ENCODE measurements around the gene HCCS.
A peak's percentile ranks its signal among the peaks of the same experiment; 100 is the strongest.
"Not testable (repeated sequence)": the region's sequence is repeated elsewhere in the genome, so short reads cannot be mapped to it uniquely, and the experiment has no call there.

HCCS gene

DNA sequence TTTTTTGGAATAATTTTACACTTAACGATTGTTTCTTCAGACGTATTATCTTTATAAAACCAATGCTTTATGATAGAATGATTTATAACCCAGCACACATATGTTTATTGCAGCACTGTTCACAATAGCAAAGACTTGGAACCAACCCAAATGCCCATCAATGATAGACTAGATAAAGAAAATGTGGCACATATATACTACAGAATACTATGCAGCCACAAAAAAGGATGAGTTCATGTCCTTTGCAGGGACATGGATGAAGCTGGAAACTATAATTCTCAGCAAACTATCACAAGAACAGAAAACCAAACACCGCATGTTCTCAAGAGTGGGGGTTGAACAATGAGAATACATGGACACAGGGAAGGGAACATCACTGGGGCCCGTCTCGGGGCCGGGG lies 12.0 kb downstream of the HCCS start:
- DNase-seq (ENCODE audit: low spot score) = not testable (repeated sequence)

DNA sequence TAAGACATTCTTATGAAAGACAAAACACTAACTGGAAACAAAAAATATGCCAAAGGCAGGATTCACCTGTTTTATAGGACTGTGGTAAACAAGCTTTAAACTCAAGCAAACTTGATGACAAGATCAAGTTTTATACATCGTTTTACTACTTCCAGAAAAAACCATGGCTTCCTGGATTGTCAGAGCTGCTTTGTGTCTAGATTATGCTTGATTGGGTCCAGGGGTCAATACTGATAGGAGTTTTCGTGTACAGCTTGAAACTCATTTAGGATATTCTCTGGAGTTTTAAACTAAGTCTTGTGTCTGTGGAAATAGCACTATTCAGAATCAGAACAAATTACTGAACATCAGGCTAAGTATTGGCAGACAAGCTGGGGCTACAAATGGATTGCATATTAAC lies 13.0 kb downstream of the HCCS start:
- DNase-seq (ENCODE audit: low spot score) = no peak

DNA sequence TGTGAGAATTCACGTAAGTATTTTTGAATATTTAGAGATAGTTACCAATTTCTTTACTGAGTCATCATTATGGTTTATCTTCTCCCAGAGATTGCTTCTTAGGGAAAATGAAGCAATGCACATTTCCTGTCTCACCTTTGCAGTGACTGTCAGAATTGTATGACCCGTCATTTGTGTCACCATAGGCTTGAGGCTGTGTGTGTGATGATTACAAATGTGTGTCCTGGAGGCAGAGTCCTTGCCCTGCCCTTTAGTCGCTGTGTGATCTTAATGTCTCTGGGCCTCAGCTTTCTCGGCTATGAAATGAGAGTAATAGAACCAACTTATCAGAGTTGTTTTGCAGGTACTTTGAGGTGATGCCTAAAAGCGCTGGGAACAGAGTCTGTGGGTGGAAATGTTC lies 13.9 kb downstream of the HCCS start:
- DNase-seq (ENCODE audit: low spot score) = no peak

DNA sequence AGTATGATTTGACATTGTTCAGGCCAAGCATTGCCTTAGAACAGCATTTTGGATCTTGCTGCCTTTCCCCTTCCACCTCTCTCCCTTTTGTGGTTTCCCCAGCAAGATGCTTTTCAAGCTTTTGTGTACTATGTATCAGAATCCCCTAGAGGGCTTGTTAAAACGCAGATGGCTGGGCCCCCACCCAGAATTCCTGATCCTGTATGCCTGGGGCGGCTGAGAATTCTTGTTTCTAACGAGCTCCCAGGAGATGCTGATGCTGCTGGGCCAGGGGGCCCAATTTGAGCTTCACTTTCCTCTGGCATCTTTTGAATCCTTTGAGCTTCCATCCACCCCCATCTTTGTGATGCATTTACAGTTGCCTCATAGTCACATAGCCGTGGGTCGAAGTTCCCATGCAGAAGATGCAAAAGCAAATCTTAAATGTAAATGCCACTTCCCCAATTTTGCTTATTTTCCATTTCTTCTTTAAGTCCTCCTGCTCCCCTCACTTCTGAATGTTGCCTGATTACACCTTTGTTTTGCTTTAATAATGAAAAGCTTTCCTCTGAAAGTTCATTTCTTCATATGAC lies 18.5 kb downstream of the HCCS start:
- DNase-seq (ENCODE audit: low spot score) = no peak

DNA sequence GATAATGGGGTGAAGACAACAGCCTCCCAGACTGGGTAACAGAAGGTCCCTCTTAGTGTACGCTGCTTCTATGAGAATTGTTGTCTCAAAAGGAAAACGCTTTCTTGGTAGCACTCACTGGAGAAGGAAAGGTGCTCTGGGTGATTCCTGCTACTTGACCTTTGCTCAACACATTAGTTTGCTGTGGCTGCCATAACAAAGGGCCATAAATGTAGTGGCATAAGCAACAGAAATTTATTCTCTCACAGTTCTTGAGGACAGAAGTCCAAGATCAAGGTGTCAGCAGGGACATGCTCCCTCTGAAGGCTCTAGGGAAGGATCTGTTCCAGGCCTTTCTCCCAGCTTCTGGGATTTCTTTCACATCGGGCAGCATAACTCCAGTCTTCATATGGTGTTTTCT lies 19.0 kb downstream of the HCCS start:
- DNase-seq (ENCODE audit: low spot score) = no peak

DNA sequence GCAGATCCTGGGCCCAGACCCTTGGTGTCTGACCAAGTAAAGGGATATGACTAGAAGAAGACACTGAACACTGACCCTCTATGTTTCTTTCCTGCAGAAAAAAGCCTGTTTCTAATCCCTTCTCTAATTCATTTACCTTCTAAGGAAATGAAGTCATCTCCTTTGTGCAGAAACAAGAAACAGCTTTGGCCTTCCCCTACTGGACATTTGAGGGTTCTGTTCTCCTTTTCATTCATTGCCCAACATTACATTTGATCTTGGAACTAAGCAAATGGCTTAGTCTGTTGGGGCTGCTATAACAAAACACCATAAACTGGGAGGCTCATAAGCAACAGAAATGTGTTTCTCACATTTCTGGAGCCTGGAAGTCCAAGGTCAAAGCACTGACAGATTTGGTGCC lies 20.0 kb downstream of the HCCS start:
- DNase-seq (ENCODE audit: low spot score) = no peak

DNA sequence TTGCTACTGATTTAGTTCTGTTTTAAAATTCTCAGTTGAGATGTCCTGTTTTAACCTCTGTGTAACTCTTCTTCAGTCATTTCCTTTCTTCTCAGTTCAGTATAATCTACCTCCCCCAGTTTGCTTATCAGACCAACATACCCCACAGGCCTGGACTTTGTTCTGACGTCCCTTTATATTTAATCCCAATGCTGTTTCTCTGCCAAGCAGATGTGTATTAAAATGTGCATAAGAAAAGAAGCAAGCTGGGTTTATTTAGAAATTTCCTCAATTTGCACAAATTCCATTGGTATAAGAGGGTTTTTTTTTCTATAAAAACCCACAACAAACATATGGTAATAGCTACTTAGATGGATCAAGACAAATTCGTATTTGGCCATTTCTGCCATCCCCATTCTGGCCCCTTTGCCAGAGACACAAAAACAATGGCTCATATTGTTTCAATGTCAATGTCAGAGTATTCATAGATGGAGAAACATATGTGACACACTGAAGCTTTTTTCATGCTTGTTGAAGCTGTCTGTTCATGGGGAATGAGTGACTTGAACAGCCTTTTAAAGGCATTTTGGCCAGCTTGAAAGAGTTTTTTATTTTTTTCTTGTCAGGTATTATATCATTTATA lies 24.5 kb downstream of the HCCS start:
- DNase-seq (ENCODE audit: low spot score) = no peak

DNA sequence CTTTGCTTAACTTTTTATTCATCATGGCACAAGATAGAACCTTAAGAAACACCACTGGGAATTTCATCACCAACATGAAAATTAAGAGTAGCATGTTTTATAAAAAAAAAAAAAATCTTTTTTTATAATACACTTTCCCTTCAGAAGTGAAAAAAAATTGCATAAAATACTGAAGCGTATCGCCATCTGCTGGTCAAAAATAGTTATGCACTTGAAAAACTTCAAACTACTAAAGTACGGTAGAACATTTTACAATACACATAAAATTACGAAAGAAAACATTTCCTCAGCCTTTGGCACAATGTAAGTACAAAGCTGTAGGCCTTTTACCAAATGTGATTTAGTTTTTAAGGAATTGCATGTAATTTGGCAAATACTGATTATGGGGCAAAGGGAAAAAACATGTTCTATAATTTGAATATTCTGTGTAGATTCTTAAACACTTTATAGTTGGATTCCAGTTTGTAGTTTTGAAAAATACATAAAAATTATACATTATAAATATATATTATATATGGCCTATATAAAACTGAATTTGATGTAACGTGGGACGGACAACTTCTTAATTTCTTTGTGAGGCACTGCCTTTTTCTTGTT lies 26.5 kb downstream of the HCCS start:
- DNase-seq (ENCODE audit: low spot score) = no peak

DNA sequence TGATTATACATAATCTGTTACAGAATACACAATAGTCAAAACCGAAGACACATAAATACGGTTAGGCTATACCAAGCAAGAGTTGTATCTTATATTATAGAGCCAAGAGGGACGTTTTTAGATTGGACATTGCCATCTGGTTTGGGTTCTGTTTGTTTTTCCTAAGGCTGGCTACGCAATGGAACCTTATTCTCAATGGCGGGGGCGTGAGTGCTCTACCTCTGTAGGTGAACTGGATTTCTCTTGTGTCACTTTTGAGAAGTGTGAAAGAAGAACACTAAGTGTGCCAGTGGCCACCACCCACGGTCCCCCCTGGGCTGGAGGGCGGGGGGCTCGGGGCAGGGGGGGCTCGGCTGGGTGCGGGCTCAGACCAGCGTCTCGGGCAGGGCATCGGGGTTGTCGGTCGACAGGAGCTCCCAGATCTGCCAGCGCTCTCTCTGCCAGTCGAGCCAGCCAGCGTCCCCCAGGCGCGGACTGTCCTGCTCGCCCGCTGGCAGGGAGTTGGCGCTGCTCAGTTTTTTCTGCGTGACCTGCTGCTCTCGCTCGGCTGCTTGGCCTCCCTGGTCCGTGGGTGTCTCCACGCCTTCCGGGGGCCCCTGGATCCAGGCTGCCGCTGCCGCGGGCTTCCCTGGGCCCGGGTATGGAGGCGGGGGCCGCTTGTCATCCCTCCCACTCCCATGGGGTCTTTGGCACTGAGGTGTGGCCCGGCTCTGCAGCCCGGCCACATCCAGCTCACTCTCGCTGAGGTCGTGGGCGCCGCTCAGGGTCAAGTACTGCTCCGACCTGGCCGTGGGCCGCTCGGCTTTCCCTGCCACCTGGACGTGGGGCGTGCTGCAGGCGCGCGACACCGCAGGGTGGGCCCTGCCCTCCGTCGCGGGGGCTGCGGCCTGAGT lies 27.6 kb downstream of the HCCS start:
- DNase-seq (ENCODE audit: low spot score) = no peak

DNA sequence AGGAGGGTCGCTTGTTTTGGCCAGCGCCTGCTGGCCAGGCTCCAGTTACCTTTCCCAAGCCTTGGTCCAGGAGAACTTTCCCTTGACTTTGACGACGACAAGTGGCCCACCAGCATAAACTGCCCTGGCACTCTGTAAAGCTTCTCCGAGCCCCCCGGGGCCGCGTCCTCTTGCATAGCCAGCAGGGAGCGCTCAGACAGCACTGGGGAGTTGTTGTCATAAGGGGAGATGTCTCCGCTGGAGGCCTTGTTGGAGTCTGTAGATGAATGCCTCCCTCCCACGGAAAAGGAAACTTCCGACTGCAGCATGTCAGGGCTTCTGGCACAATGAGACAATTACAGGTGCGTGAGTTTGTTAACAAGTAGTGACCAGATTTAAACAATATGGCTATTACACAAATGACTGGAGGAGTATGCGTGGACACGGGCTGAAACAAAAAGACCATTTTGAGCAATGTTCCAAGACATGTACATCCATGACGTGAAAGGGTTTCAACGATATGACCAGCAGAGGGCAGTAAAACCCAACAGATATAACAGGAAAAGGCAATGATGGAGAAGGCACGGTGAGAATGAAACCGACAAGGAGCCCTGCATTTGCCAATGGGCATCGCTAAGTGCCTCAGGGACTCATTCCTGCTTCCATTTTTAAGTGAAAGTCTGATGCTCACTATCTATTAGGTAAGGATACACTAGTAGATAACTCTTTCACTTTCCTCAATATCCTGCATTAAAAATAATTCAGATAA lies 33.0 kb downstream of the HCCS start:
- peak; percentile 47 for DNase-seq (ENCODE audit: low spot score)

DNA sequence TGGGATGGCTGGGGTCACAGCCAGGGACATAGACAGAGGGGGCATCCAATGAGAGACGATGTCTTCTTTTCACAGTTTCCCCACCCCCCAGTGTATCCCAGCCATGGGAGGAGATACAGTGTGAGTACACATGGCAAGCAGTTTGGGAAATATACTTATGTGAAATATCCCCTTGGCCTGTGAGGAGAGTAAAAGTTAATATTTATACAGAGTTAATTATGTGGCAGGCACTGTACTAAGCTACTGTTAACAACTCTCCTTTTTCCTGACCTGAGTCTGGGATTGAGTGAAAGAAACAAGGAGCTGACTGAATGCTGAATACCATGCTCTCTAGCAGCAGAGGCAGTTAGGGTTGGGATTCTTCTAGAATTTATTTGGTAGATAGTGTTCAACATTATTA lies 35.3 kb downstream of the HCCS start:
- DNase-seq (ENCODE audit: low spot score) = no peak

DNA sequence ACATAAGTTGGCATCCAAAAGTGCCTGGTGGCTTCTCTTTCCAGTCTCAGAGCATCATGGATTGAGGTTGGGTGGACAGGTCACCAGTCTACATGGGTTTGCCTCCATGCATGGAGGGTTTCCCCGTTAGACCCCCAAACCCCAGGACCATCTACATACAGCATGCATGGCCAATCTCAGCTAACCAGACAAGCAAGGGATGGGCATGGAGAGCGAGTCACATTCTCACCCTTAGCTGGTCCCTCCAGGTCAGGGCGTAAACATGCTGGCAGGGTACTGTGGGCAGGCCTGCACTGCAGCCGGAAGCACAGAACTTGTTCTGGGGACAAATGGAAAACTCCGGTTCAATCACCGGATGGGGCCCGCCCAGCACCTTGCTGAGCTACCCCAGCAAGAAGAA lies 37.3 kb downstream of the HCCS start:
- no peak for DNase-seq (ENCODE audit: low spot score)

DNA sequence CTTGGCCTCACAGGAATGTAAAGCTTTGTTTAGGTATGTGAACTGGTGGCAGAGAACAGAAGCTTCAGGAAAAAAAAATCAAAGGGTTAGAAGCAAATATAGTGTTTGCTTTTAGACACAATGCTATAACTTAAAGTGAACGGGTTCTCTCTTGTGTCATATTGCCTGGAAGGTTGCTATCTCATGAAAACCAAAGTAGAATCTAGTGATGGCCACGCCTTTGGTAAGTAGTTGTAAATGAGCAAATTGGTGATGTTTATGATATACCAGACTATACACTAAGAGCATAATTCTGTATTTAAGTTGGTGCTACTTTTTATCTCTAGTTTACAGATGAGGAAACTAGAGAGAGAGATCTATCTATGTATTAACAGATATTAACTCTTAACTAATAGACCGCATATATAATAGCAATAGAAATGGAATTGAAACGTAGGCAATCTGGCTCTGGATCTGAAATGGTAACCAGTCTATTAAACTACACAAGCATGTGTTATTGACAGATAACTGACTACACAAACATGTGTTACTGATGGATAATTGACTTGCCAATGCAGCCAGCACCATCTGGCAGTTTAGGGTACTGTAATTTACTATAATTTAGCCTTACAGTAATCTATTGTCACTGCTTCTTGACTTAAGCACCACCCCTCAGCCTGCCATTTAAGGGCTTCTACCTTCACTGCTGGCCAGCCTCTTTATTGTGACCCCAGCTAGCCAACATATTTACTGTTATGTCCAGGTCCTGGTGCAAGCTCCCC lies 40.8 kb downstream of the HCCS start:
- no peak for DNase-seq (ENCODE audit: low spot score)

DNA sequence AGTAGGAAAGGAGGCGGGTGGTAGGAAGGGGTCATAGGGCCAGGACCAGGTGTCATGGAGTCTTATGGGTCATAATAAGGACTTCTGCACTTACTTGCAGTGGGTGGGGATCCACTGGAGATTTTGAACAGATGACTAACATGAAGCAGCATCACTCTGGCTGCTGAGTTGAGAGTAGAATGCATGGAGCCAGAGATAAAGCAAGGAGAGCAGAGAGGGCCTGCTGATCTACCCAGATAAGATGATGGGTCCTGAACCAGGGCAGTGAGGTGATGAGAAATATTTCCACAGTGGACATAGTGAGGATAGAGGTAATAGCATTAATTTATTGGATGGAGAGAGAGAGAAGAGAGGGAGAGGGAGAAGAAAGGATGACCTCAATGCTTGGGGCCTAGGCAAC lies 48.0 kb downstream of the HCCS start:
- no peak for DNase-seq (ENCODE audit: low spot score)

DNA sequence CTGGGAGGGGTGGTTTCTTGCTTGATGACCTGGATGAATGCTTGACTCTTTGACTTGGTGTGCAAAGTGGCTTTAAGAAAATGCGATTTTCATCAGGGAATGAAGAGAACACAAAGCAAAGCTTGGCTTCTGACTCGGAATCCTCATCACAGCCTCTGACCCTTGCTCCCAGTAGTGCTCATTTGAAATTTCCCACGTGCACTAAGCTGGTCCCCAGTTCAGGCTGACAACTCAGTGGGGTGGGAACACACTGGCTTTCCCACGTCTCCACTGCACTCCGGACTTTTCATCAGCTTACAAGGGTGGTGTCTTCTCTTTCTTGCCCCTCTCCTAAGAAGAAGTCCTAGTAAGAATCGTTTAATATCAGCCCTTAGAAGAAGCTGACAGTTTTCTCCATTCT lies 53.3 kb downstream of the HCCS start:
- no peak for DNase-seq (ENCODE audit: low spot score)

DNA sequence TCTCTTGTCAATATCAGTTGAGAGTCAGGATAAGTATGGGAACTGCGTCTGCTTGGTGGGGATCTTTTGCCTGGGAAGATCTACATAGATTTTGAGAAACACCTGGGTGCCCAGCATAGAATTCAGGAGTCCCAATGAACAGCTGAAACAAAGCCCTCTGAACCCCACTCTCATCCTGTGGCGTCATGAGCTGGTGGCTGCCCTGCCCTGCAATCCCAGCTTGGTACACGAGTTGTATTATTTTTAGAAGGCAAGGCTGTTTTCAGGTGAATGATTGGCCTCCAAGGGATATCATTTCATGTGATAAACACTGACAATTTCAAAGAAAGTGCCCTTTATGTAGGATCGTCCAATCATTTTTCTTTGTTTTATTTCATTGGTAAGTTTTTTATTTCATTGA lies 60.8 kb downstream of the HCCS start:
- DNase-seq (ENCODE audit: low spot score) = no peak

DNA sequence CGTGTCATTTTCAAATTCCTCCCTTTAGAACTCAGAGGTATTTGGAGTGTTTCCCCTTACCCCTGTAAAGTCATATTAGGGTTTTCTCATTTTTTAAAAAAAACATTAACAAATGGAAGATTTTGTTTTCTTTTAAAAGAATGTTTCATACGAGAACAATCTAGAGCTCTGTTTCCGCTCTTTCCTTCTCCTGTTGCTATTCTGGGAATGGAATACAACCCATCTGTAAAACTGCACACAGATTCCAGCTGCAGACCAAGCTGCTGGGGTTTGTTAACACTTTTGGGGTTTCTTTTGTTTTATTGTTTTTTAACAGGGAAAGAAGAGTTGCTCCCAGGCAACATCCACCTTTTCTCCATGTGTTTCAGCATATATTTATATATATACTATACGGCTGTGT lies 61.3 kb downstream of the HCCS start:
- DNase-seq (ENCODE audit: low spot score) = no peak

All from iPS-NIHi11 (cell line).